ENCODE data around the gene STK35.
"Not testable (repeated sequence)": the region's sequence is repeated elsewhere in the genome, so short reads cannot be mapped to it uniquely, and the experiment has no call there.

The STK35 gene

DNA sequence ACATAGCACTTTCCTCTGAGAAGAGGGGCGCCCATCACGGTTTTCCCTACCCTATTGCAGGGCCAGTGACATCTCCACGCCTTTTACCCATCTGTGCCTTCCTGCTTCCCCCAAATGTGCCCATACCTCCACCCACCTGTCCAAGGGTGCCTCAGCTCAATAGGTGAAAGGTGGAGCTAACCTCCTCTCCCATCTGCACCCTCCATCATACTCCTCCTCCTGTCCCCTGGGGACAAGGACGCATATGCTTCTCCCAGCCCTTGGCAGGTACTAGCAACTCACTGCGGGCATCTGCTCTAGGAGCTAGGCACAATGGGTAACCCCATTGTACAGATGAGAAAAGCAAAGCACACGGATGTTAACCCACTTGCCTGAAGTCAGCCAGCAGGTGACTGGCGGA is 62.8 kb downstream of the STK35 start:
- no peak for DNase-seq

DNA sequence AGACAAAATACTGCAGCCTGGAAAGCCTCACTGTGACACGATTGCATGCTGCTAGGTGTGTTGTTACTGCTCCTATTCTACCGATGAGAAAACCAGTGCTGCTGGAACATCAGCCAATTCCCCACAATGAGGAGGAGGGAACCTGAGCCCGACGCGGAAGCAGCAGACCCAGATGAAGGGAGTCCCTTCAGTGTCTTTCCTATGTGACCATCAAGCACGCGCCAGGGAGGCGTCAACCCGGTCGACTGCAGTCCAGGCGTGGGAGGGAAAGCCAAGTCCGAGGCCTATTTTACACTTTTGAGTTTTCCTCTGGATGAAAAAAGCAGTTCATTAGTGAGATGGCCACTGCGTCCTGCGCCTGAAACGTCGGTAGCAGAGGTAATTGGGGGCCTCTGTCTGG is 63.3 kb downstream of the STK35 start:
- DNase-seq, result no peak

DNA sequence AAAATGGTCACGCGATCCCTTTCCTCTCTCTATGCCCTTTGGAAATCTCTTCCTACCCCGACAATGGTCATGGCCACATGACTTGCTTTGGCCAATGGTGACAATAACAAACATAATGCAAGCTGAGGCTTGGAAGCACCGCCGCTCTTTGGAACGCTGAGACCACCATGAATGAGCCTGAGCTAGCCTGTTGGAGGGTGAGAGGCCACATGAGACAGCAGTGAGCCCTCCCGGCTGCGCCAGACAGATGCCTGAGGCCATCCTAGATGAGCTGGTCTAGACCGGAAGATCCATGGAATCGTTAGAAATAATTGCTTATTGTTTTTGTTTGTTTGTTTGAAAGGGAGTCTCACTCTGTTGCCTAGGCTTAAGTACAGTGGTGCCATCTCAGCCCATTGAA is 64.2 kb downstream of the STK35 start:
- no peak for DNase-seq

DNA sequence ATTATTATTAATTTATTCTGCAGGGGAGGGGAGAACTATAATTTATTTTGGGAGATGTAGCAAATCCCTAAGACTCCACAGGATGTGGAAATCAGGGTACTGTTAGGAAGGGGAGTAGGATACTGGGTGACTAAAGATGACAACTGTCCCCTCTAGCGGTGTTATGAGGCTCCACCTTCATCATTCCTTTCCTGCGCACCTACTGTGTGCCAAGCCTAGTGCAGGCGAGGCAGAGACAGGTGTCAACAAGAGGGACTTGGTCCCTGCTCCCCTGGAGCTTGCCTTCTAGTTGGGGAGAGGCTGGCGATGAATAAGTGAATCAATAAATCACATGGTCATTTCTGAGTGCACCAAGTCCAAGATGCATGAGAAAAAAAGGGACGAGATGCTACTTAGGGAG is 65.5 kb downstream of the STK35 start:
- DNase-seq, result no peak

DNA sequence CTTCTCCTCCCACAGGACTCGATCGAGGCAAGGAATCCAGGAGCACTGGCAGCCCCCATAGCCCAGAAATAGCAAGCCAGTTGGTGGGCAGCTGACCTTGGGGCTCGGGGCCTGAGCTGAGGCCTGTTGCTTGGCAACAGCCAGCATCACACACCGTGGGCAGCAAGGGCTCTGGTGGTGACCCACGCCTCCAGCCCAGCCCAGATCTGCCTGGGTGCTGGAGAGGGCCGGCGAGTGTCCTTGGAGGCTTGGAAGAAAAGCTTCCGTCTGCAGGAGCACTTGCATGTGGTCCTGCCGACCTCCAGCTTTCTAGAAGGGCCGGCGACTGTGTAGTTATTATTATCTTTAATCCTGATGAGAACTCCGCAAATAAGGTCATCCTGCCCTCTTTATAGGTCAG is 67.3 kb downstream of the STK35 start:
- no peak for DNase-seq

DNA sequence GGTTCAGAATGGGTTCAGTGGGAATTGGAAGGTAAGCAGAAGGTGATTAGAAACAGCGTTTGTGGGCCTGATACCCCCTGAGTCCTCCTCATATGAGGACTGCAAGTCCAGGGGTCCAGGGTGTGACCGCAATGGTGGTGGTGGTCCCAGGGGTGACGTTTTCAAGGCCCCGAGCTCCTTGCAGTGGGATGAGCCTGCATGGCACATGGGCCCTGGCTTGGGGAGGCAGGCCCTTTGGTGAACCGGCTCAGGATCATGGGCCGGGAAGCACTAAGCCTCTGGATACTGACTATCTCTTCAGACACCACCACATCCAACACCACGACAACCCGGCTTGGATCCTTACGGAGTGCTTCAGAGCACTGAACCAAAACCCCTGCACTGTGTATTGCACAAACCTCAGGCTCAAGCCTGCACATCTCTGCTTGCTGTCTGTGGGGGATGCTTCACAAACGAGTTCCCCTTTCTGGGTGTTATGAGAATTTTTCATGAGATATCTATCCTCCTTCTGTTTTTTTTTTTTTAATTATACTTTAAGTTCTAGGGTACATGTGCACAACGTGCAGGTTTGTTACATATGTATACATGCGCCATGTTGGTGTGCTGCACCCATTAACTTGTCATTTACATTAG is 67.9 kb downstream of the STK35 start:
- DNase-seq, result no peak

DNA sequence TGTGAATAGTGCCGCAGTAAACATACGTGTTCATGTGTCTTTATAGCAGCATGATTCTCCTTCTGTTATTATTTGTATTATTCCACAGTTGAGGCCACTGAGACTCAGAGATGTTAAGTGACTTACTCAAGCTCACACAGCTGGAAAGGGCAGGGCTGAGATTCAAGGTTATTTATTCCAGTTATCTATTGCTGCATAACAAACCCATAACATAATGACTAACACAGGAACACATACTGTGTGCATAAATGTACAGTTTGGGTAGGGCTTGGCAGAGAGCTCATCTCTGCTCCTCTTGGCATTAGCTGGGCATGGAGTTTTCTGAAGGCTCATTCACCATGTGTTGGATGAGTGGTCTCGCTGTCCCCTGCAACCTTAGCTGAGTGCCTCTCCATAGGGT is 68.8 kb downstream of the STK35 start:
- no peak for DNase-seq

DNA sequence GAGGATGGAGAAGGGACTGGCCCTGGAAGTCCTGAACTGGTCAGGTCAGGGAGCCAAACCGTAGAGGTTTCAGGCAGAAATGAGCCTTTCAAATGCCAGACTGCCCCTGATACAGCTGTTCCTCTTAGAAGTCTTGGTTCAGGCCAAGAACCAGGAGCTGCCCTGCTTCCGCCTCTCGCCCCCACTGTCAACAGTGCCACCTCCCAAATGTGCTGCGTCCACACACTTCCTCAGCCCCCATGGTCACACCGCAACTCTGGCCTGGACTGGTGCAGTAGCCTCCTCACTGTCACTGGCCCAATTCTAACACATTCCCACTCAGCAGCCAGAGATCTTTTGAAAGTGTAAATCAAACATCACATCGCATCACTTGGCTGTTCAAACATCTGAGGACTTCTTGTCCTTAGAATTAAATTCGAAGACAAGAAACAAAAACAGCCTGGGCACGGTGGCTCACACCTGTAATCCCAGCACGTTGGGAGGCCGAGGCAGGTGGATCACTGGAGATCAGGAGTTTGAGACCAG is 69.7 kb downstream of the STK35 start:
- DNase-seq, result no peak

DNA sequence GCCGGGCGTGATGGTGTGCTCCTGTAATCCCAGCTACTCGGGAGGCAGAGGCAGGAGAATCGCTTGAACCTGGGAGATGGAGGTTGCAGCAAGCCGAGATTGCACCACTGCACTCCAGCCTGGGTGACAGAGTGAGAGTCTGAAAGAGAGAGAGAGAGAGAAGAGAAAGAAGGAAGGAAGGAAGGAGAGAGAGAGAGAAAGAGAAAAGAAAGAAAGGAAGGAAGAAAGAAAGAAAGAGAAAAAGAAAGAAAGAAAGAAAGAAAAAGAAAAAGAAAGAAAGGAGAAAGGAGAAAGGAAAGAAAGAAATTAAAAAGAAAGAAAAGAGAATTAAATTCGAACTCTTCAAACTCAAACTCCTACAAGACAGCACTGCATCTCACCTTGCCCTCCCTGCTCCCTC is 70.2 kb downstream of the STK35 start:
- DNase-seq, result not testable (repeated sequence)

DNA sequence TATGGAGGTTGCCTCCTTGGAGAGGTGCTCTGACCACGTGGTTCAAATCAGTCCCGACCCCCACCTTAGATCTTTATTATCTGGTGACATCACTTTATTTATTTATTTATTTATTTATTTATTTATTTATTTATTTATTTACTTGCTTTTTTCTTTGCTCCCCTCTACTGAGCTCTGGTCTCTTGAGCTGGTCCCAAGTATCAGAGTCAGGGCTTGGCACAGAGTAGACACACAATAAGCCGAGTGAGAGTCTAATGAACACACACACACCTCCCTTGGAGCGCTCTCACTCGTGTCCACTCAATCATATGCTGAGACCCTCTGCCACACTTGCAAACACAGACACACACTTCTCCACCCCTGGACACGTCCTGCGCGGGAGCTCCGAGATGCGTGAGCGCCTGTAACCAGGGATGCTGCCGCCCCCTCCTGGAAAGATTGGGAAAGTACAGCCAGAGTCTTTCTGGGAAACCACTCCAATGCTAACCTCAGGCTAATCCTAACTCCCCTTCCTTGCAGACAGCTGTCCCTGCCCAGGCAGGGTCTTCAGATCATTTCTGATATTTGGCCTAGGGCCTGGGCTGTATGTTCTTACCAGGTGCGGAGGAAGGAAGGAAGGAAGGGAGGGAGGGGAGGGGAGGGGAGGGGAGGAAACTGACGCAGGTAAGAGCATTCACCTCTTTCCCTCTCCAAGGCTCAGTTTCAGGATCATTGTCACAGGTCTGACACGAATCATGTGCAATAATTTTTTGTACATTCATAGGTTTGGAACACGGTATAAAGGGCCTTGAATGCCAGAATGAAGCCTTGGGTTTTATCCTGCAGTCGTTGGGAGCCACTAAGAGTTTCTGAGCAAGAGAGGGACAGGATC is 70.9 kb downstream of the STK35 start:
- DNase-seq, result peak; percentile 59

DNA sequence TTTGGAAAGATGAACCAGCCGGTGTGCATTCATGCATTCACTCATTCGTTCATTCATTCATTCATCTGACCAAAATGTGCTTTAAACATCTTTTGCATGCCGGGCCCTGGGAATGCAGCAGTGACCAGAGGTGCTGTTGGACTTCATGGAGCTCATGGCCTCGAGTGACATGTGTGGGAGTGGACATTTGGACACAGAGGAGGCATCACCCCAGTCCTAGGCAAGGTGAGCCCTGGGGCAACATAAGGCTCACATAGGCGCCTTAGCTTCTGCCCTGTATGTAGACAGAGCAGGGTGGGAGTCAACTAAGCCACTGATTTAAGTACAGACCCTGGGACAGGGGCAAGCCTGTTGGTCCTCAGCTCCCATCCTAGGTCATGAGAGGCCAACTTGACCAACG is 71.6 kb downstream of the STK35 start:
- DNase-seq, result no peak

DNA sequence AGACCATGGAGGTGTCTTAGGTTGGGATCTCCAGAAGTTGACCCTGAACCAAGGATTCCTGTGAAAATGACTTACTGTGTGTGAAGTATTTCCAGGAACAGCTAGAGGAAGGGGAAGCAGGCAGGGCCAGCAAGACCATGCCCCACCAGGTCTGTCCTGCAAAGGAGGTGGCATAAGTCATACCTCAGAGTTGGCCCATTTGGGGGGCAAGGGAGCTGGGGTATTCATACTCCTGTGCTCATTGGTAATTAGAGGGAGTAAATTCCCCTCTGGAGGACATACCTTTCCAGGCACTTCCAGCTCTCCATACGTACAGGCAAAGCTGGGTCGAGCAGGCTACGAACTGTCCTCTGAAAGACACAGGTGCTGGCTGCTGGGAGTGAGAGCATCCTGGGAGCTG is 72.4 kb downstream of the STK35 start:
- DNase-seq, result no peak

DNA sequence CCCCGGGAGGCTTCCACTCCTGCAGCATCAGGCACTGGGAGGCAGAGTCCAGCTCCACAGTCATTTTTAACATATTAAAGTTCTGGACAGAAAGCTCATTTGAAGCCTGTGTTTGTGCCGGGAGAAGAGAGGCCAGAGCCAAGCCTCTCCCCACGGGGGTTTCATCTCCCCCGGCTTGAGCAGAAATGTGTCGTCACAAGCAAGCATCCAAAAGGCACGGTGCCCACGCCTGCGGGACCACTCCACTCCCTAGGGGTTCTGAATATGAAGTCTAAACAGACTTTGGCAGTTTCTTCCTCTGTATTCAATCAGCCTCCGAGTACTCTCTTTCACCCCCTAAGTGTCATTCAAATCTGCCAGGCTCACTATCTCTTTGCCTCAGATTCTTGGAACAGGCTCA is 75.3 kb downstream of the STK35 start:
- no peak for DNase-seq

DNA sequence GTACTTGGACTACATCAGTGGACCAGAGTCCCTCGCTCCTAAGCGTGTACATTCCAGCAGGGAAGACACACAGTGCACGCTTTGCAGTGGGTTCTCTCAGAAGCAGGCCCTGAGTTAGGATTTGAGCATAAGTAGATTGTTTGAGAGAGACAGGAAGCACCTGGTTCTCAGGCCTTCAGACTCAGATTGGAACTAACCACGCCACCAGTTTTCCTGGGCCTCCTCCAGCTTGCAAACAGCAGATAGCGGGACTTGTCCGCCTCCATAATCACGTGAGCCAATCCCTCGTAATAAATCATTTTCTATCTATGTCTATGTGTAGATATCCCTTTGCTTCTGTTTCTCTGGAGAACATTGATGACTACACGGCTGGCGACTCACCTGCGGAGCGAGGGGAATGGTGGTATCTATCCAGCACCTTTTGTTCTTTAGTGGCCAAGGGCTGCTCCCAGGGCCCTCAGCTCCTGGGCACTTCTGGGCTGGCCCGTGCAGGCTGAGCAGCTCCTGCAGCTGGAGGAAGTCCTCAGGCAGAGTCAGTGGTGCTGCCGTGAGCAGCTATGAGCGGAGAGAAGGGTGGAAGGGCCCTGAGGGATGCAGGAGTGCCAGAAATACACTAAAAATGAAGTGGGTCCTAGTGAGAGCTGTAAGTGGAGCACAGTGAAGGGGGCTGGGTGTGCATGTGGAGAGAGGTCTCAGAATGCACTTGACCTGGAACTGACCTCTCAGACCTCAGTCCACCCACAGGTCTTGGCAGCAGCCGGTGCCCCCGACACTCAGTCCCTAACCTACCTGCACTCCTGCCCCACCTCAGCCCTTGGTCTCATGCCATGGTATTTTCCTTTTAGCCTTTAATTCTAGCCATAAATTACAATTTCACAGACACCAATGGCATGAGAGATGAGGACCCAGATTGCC is 76.9 kb downstream of the STK35 start:
- no peak for DNase-seq

DNA sequence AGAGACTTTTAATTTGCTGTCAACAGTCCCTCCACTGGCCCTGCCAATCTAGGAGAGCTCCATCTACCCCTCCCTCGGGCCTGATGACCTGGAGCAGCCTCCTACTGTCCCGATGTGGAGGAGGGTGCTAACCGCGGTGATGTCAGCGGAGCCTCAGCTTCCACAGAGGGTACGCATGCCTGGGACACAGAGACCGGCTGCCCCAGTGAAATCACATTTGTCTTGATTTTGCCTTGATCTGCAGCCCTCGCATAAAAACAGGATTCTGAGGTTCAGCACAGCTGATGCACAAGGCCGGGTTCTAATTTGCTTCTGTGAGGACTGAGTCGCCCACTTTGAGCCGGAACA is 77.6 kb downstream of the STK35 start:
- DNase-seq, result no peak

DNA sequence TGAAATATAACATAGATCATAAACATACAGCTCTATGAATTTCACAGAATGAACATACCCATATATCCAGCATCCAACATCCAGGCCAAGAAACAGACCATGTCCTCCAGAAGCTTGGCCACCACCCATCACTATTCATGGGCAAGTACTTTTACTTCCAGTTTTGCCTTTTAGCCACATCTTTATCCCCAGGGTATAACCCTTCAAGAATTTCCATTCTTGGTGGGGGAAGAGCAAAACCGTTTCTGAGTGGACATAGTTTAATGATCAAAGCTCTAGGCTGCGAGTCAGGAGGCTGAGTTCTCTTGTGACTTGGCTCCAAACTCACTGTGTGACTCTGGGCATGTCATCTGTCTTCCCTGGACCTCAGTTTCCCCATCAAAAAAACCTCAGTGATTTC is 78.3 kb downstream of the STK35 start:
- DNase-seq, result no peak

DNA sequence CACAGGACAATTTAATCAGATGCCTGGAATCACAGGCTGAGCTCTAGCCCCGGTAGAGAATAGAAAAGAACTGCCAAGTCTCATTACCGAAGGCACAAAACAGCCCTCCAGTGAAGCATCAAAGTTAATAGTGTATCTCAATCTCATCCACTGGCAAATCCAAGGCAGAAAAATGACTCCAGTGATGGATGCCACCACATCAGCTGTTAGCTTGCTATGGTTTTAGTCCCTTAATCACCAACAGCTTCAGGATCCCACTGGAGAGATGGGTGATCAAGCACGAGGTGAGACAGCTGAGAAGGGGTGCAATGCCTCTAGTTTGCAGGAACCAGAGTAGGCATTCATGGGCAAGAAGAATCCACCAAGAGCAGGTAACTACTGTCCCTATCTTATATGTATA is 81.8 kb downstream of the STK35 start:
- no peak for DNase-seq

DNA sequence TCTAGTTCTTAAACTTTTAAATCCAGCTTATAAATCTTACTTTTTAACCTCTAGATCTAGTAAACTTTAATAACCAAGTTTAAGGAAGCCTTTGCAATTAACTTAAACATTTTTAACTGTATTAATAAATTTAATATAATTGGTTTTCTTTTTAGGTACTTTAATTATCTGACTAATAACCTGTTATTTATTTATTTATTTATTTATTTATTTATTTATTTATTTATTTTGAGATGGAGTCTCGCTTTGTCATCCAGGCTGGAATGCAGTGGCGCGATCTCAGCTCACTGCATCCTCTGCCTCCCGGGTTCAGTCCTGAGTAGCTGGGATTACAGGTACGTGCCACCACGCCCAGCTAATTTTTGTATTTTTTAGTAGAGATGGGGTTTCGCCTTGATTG is 83.3 kb downstream of the STK35 start:
- DNase-seq, result not testable (repeated sequence)

DNA sequence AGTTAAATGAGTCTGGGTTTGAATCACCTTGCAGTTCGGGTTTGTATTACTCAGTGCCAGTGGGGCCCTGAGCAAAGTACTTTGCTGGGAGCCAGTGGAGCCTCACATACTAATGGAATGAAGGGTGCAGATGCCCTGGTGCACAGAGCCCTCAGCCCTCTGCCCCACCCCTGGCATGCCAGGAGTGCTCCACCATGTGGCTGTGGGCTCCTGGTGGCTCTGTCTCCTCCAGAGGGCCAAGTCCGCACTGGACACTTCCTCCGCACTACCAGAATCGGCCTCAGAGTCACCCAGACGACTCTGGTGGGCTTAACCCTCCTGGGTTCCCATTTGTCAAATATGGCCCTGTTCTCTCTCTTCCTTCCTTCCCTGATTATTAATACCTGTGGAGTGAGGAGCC is 94.0 kb downstream of the STK35 start:
- DNase-seq, result no peak

DNA sequence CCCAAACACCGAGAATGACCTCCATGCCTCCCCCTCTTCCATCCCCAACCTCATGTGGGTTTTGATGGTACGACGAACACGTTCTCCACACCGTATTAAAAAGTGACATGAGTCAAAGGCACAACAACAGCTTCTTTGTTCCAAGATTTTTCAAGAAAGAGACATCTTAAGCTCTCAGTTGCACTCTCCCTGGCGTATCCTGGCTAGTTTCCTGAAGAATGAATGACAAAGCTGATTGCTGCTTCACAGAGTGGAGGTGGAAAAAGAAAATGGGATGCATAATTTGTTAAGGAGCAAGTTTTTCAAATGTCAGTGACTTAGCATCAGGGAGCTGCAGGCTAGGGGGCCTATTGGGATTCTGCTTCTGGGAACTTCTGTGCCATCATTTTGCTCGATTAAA is 95.5 kb downstream of the STK35 start:
- no peak for DNase-seq

Data from NCI-H146 (cell line).